HG02610 (cell line): ENCODE data around the gene ING3.

Experiments
- ATAC-seq: cut with Tn5 transposase; IDR thresholded peaks from one replicate; pipeline ENCODE4 v1.9.1; 2021; ENCODE audit warnings: mild to moderate bottlenecking, moderate library complexity; ENCODE audit not compliant: unreplicated experiment

Gene ING3

GRCh38 chr7:120987683-120988590 lies 37.4 kb downstream of the ING3 start:
- peak; percentile 89 for ATAC-seq

- ATAC-seq, result peak; percentile 55
Observed at GRCh38 chr7:120988591-120989256, 38.1 kb downstream of the ING3 start, which contains the start of gene CPED1. CPED1 (plus strand) TSS chr7:120988711; CDS start chr7:120989622, 911 bp downstream.

DNA sequence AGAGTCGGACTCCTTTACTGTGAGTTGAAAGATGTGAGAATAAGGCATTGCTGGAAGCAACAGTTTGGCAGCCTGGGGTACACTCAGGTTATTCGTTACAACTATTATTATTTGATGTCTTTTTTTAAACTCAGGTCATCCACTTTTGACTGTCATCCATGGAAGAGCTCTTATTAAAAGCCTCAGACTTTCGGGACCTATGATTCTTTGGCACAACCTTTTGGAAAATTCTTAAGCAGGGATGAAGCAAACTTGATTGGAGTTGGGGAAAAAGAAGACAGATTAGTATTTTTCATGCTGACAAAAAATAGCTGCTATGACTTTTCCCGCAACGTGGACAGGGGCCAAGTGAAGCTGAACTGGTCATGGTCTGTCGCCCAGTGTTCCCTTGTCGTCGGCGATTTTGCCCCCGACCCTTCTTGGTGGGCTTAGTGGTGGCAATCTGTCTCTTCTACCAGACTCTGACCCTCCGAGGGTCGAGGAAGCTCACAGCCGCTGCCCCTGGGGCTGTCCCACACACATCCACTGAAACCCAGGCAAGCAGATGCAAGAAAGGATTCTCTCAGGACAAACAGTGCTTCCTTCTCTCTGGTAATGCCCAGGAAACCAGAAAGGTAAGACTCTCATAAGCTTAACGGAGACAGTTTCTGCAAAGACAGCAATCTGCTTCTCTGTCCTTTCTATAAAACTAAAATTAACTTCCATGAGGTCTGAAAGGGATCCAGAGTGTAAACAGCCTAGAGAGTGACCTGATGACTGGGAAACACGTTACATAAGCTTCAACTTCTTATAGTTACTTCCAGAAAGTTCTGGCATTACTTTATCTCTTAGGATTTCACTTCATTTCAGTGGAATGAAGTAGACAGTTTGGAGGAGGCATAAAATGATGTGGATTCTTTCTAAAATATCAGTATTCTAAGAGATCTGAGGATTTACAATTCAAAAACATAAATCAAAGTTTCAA lies 39.0 kb downstream of the ING3 start:
- ATAC-seq, result no peak

DNA sequence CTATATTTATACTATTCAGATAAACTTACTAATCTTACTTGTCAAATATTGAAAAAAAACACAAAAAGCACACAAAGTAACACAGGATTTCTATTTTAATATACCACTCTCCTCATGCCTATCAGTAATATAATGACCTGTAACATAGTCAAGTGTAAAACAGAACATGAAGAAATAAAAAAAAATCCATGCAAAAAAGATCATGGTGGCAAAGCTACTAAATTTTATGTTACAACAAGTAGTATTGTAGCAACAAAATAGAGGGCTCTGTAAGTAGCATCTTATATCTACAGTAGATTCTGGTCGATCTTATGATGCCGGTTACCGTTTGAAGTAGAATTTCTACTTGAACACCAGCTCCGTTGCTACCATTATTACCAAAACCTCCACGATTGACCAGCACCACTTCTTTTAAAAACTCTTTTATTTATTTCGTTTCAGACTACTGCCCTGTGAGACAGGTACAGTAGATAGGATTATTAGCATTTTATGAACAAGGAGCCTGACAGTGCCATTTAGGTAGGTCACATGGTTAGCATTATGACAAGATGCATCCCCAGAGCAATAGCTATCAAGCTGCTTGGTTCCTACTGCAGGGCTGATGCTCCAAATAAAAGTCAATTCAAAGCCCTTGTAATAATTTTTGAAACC lies 40.0 kb downstream of the ING3 start:
- ATAC-seq, result peak; percentile 7

DNA sequence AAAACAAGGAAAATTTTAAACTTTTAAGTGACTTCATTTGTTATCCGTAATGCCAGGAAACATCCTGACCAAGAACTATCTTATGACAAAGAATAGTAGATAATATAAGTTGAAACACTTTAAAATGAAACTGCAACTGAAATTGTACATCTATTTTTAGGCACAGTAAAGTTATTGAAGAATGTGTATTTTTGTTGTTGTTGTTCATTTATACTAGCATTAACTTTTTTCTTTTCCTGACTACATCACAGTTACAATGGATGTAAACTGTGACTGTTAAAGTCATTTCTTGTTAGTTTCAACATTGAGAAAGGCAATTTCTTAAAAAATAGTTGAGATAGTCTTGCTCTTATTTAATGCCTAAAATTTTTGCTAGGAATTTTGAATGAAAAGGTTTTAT lies 40.6 kb downstream of the ING3 start:
- ATAC-seq, result peak; percentile 28

GRCh38 chr7:120991581-120991980 lies 41.0 kb downstream of the ING3 start:
- ATAC-seq, result no peak

GRCh38 chr7:120992272-120992964 lies 41.8 kb downstream of the ING3 start:
- ATAC-seq, result no peak

DNA sequence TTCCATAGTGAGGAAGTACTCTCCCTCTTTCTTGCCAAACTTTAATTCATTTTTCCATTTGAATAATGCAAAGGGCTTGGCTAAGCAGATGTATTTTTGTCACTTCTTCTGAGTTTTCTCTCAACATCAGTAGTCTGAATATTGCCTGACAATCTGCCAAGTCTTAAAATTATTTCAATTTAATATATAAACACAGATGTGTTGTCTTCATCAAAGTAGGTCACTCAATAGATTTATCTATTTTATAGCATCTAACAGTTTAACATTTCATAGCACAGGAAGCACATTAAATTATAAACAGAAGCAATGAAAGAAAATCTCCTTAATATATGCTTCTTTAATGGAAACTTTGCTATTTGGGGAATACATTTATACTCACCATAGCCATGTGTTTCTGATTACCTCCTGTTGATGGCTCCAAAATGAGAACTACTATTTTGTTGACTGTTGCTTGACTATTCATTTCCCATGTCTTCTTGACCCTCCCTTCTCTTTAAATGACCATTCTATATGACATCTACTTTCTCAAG lies 42.5 kb downstream of the ING3 start:
- ATAC-seq, result no peak

DNA sequence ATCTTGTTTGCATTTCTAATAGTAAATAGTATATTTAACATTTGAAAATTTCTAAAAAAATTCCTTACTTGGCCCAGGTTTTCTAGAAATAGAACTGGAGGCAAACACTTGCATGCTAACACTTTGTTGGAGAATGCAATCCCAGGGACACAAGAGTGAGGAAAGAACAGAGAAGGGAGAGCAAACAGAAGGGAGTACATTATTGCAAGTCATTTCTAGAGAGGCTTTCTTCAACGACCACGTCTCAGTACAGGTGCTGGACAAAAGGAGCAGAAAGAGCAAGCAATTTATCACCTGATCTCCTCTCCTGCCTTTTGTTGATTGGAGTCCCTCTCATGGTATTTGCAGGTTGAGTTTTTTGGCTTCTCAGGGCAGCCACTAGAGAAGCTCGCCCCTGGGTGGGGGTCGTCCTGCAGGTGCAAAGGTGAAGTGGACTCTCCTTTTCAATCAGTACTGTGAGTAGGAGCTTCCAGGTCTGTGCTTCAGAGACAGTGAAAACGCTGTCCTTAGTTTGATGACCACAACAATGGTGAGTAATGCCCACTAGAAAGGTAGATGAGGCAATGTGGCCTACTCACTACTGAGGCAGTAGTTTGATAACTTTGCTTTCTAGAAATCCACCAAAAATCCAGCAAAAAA lies 43.1 kb downstream of the ING3 start:
- ATAC-seq, result no peak

GRCh38 chr7:120994512-120995410 lies 44.2 kb downstream of the ING3 start:
- no peak for ATAC-seq

DNA sequence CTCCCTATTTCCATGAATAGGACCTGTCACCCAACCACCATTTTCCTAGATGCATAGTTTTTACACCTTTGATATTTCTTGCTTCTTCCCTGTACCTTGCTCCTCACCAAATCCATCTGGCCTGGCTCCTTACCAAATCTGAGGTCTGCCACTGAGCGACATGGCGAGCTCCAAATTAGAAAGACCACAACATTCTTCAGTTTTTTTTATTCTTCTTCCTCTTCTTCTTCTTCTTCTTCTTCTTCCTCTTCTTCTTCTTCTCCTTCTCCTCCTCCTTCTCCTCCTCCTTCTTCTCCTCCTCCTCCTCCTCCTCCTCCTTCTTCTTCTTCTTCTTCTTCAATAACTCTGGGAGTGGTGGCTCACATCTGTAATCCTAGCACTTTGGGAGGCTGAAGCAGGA lies 45.1 kb downstream of the ING3 start:
- ATAC-seq, result no peak

DNA sequence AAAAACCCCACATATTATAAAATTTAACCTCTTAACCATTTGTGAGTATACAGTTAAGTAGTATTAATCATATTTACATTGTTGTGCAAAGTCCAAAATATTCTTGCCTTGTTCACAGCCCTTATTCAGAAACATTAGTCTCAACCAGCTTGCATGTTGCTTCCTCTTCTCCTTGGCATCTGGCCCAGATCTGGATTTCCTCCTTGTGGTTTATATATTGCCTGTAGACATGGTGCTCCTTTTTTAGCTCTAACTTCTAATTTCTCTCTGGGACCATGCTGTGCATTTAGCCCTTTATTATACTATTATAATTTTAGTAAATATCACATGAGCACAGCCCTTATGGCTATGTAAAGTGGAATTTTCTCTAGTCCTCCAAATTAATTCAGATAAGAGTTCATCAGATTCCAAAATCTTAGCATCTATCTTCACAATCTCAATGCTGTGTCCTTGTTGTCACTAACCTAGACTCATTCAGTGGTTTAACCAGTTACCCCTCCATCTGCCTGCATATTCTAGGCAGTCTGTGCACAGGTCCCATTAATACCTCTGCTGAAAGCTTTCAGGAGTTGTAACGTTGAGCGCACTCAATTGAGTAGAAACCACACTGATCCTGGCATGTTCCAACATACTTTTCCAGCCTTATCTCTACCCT lies 45.9 kb downstream of the ING3 start:
- ATAC-seq, result no peak

- no peak for ATAC-seq
Observed at GRCh38 chr7:120996988-120997345, 46.4 kb downstream of the ING3 start.

DNA sequence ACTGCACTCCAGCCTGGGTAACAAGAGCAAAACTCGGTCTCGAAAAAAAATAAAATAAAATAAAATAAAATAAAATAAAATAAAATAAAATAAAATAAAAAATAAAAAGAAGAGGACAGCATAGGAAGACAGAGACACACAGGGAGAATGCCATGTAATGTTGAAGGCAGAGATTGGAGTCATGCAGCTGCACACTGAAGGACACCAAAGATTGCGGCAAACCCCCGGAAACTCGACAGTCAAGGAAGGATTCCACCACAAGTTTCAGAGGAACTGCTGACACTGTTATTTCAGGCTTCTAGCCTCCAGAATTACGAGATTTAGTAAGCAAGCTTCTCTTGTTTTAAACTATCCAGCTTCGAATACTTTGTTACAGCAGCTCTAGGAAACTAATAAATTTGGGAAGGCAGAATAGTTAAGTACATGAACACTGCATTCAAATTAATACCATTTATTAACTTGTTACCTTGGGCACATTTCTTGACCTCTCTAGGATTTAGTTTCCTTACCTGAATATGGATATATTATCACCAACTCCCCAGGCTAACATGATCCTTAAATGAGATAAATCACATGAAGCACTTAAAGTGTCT lies 47.4 kb downstream of the ING3 start:
- no peak for ATAC-seq

- no peak for ATAC-seq
Observed at GRCh38 chr7:120998520-120998919, 47.9 kb downstream of the ING3 start.

DNA sequence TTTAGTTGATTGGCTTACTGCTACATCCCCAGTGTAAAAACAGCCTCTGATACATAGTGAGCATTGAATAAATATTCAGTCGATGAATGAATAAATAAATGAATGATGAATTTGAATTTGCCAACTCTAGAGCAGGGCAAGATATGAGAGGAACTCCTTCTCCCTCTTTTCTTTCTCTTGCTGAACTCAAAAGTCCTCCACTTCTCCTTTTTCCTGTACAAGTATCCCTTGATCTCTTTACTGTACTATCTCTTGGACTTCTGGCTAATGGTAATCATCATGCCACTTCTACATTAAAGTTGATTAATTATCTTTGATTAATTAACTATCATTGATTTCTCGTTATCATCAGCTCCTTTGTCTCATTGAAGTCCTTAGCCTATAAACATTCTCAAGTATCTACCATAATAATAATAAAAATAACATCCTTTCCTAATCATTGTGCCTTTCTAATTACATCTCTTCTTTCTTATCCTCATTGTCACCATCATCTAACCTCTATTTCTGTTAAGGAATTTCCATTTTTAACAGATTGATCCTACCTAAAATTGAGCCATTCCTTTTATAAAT lies 48.5 kb downstream of the ING3 start:
- no peak for ATAC-seq
